Thymus (tissue), 14 donors: ENCODE measurements around the gene C19orf67. TPM values are rescaled to one million over a fixed set of nuclear protein-coding genes. Genes with fewer than 3 reads are reported as not detected.
A peak's percentile ranks its signal among the peaks of the same experiment; 100 is the strongest.

Source experiments
- DNase-seq, 9 donors: peaks; one replicate each; pipeline ENCODE4 v3.0.0-alpha.2; 2013; ENCODE audit warnings: low spot score in 9 of 9, low read depth in 6 of 9, missing footprints in 1 of 9
- H3K27ac ChIP-seq, 2 donors: one replicate each; pipeline ENCODE4 v1.5.1; 2013; ENCODE audit warnings: control low read depth in 1 of 2, low read depth in 1 of 2, low read length in 1 of 2, mild to moderate bottlenecking in 1 of 2, moderate library complexity in 1 of 2
- H3K27me3 ChIP-seq, 2 donors: one replicate each; pipeline ENCODE4 v1.5.1; 2013; ENCODE audit warnings: low read length in 1 of 2; ENCODE audit not compliant: control insufficient read depth in 2 of 2, insufficient read depth in 1 of 2
- H3K36me3 ChIP-seq, 2 donors: one replicate each; pipeline ENCODE4 v1.5.1; 2013; ENCODE audit warnings: low read length in 1 of 2, mild to moderate bottlenecking in 1 of 2, moderate library complexity in 1 of 2; ENCODE audit not compliant: control insufficient read depth in 2 of 2, insufficient read depth in 2 of 2
- H3K4me1 ChIP-seq, 2 donors: one replicate each; pipeline ENCODE4 v1.5.1; 2013; ENCODE audit warnings: low read length in 2 of 2; ENCODE audit not compliant: control insufficient read depth in 2 of 2, insufficient read depth in 2 of 2
- H3K4me3 ChIP-seq, 2 donors: one replicate each; pipeline ENCODE4 v1.5.1; 2013; ENCODE audit warnings: low read length in 2 of 2, control low read depth in 1 of 2, mild to moderate bottlenecking in 1 of 2
- H3K9me3 ChIP-seq, 2 donors: one replicate each; pipeline ENCODE4 v1.5.1; 2013; ENCODE audit warnings: low read length in 1 of 2, mild to moderate bottlenecking in 1 of 2; ENCODE audit not compliant: control insufficient read depth in 2 of 2, insufficient read depth in 1 of 2
- WGBS: extraction: QIAGEN DNeasy Blood & Tissue Kit; methylation state at CpG from one replicate; pipeline ENCODE4 v1.1.7; 2013; 5-methylcytosine and 5-hydroxymethylcytosine counted together
- long read RNA-seq, 10 donors: transcript quantifications; one replicate each; lab custom pipeline, GENCODE V29; 2026
- polyA plus RNA-seq: library from polyadenylated mRNA; stranded (reverse); fragments of 200-250 nt; gene quantifications from one replicate; pipeline ENCODE4 v1.2.3, GENCODE V29; 2013
- total RNA-seq: library from RNA; stranded (reverse); fragments of 120-200 nt; gene quantifications from one replicate; pipeline ENCODE4 v1.2.4, GENCODE V29; 2013
- donor health status: healthy.

C19orf67 gene
- not detected for total RNA-seq
- 0.18 TPM for polyA plus RNA-seq
- long read RNA-seq, donor 1 = 0 reads
- long read RNA-seq, donor 2 = 0 reads
- long read RNA-seq, donor 3 = 0 reads
- long read RNA-seq, donor 4 = 0 reads
- long read RNA-seq, donor 5 = 0 reads
- long read RNA-seq, donor 6 = 0 reads
- long read RNA-seq, donor 7 = 0 reads
- long read RNA-seq, donor 8 = 0 reads
- long read RNA-seq, donor 9 = 0 reads
- long read RNA-seq, donor 10 = 0 reads

GRCh38 chr19:14085309-14085995 is at the start of gene C19orf67:
C19orf67 (minus strand) TSS chr19:14085783; CDS start chr19:14085627, 156 bp downstream.
- no peaks in the 10 kb centered on the region for H3K9me3 ChIP-seq
- WGBS = 93% methylated on average over 54 of the region's 54 CpGs
- H3K27me3 ChIP-seq = no peaks in the 10 kb centered on the region
- H3K36me3 ChIP-seq = peaks cover 25 to 46% of the 10 kb centered on the region in 2 donors
- H3K4me1 ChIP-seq = peaks cover 14 to 29% of the 10 kb centered on the region in 2 donors
- no peak within 1 kb of the TSS for H3K4me3 ChIP-seq
- H3K27ac ChIP-seq = no peak within 1 kb of the TSS
- DNase-seq = no peak

- H3K36me3 ChIP-seq = peaks cover 10 to 21% of the 10 kb centered on the region in 2 donors
- H3K4me1 ChIP-seq = peaks cover 15 to 36% of the 10 kb centered on the region in 2 donors
- H3K27me3 ChIP-seq = no peaks in the 10 kb centered on the region
- WGBS = 59% methylated on average over 6 of the region's 6 CpGs
- peaks cover 0 to 4% of the 10 kb centered on the region in 2 donors for H3K9me3 ChIP-seq
- H3K4me3 ChIP-seq = peak overlapping the region; percentile 60 to 72
- no peak overlapping the region for H3K27ac ChIP-seq
- DNase-seq = no peak
These were observed 49.8 kb upstream of the C19orf67 start for GRCh38 chr19:14135355-14135754.

DNA sequence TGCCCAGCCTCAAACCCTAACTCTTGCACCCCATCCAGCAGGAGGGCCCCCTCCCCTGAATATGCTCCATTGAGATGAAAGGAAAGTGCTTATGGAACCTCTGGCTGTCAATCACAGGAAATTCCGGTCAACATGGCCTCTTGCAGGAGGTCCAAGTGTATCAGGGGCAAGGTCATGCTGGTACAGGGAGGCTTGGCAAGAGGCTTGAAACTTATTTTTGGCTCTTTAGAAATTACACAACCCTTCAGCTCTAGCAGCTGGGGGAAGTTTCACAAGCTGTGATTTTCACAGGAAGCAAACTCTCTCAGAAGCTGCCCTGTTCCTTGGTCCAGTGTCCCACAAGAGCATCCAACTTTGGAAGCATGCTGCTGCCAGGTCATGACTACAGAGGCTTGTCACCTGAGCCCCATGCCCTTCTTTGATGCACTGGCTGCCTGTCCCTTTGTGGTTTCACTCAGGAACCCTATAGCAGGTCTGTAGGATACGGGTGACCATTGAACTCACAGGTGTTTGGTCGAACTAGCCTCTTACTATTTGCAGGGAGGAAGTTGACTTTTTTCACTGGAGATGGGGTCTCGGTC is 42.4 kb upstream of the C19orf67 start:
- Histone ChIP-seq H3K27me3 (no peaks in the 10 kb centered on the region), H3K4me3 (no peak overlapping the region), H3K9me3 (no peaks in the 10 kb centered on the region), H3K36me3 (peaks cover 47 to 54% of the 10 kb centered on the region in 2 donors), H3K27ac (no peak overlapping the region), H3K4me1 (no peaks in the 10 kb centered on the region)
- no peak for DNase-seq
- WGBS = 87% methylated on average over 4 of the region's 4 CpGs

GRCh38 chr19:14127176-14127575 is 41.6 kb upstream of the C19orf67 start:
- Histone ChIP-seq H3K27ac (no peak overlapping the region), H3K36me3 (peaks cover 48 to 56% of the 10 kb centered on the region in 2 donors), H3K9me3 (no peaks in the 10 kb centered on the region), H3K4me3 (no peak overlapping the region), H3K4me1 (no peaks in the 10 kb centered on the region), H3K27me3 (no peaks in the 10 kb centered on the region)
- DNase-seq = no peak
- 96% methylated on average over 8 of the region's 8 CpGs for WGBS

GRCh38 chr19:14122924-14123323 is 37.3 kb upstream of the C19orf67 start:
- Histone ChIP-seq H3K4me3 (no peak overlapping the region), H3K36me3 (peaks cover 40 to 44% of the 10 kb centered on the region in 2 donors), H3K4me1 (peaks cover 0 to 9% of the 10 kb centered on the region in 2 donors), H3K27me3 (no peaks in the 10 kb centered on the region), H3K27ac (no peak overlapping the region), H3K9me3 (no peaks in the 10 kb centered on the region)
- DNase-seq = no peak
- WGBS = 95% methylated on average over 6 of the region's 6 CpGs

DNA sequence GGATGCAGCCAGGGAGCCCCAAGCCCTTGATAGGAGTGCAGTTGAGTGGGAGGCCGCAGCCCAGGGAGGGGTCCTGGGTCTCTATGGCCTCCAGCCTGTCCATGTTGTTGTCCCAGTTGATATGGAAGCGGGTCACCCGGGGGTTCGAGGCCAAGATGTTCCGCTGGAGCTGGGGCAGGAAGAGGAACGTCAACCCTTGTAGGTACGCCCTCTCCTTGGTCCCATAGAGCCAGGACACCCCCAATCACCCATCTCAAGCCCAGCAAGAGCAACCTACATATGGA is 34.9 kb upstream of the C19orf67 start:
- Histone ChIP-seq H3K9me3 (no peaks in the 10 kb centered on the region), H3K4me1 (peaks cover 11 to 27% of the 10 kb centered on the region in 2 donors), H3K27ac (no peak overlapping the region), H3K4me3 (no peak overlapping the region), H3K36me3 (peaks cover 23 to 34% of the 10 kb centered on the region in 2 donors), H3K27me3 (no peaks in the 10 kb centered on the region)
- no peak for DNase-seq
- WGBS = 97% methylated on average over 7 of the region's 7 CpGs

- H3K36me3 ChIP-seq = peaks cover 17 to 30% of the 10 kb centered on the region in 2 donors
- H3K9me3 ChIP-seq = no peaks in the 10 kb centered on the region
- H3K4me3 ChIP-seq = no peak overlapping the region
- DNase-seq = no peak
- peaks cover 11 to 31% of the 10 kb centered on the region in 2 donors for H3K4me1 ChIP-seq
- no peak overlapping the region for H3K27ac ChIP-seq
- WGBS = 97% methylated on average over 7 of the region's 7 CpGs
- no peaks in the 10 kb centered on the region for H3K27me3 ChIP-seq
These were observed 34.3 kb upstream of the C19orf67 start for GRCh38 chr19:14119644-14120496.

DNA sequence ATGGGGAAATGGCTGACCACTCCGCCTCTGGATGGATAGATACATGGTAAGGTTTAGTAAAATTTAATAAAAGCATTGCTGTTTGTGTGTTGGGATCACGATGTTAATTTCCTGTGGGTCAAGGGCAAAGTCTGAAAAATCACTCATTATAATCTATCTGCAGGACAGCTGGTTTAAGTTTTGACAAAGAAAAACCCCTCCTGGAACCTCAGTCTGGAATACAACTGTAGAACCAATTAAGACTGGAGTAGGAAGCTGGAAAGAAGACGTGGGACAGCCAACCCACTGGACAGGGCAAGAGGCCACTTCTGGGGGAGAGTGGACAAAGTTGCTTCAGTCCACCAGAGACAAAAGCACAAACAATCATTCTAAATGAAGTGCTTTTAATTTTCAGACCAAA is 33.6 kb upstream of the C19orf67 start:
- no peak for DNase-seq
- Histone ChIP-seq H3K27ac (peak overlapping the region; percentile 34 to 90), H3K4me1 (peaks cover 11 to 36% of the 10 kb centered on the region in 2 donors), H3K36me3 (peaks cover 11 to 23% of the 10 kb centered on the region in 2 donors), H3K4me3 (peak overlapping the region in 1 of 2 donors; percentile 85), H3K9me3 (no peaks in the 10 kb centered on the region), H3K27me3 (no peaks in the 10 kb centered on the region)
- 88% methylated on average over 3 of the region's 3 CpGs for WGBS
